GM18499 (cell line): ENCODE data around the gene PAPLN.

ENCODE experiments used
- ATAC-seq: cut with Tn5 transposase; IDR thresholded peaks from one replicate; pipeline ENCODE4 v1.9.1; 2021; ENCODE audit warnings: moderate number of reproducible peaks; ENCODE audit not compliant: insufficient read depth, unreplicated experiment

PAPLN gene

GRCh38 chr14:73243341-73243740 lies 6.0 kb downstream of the PAPLN start:
- no peak for ATAC-seq

- ATAC-seq, result no peak
Measured at GRCh38 chr14:73243748-73244147, 6.4 kb downstream of the PAPLN start.

- ATAC-seq, result no peak
Measured at GRCh38 chr14:73244541-73245290, 7.4 kb downstream of the PAPLN start.

- no peak for ATAC-seq
Measured at GRCh38 chr14:73245480-73246325, 8.4 kb downstream of the PAPLN start.

GRCh38 chr14:73246387-73247150 lies 9.3 kb downstream of the PAPLN start:
- no peak for ATAC-seq

- no peak for ATAC-seq
Measured at GRCh38 chr14:73248108-73248868, 11.0 kb downstream of the PAPLN start.

- ATAC-seq, result no peak
Measured at GRCh38 chr14:73249108-73249507, 11.8 kb downstream of the PAPLN start.

GRCh38 chr14:73249564-73250316 lies 12.4 kb downstream of the PAPLN start:
- ATAC-seq, result no peak

GRCh38 chr14:73250317-73250713 lies 13.0 kb downstream of the PAPLN start:
- ATAC-seq, result no peak

- ATAC-seq, result no peak
Measured at GRCh38 chr14:73250781-73251500, 13.6 kb downstream of the PAPLN start.

GRCh38 chr14:73251516-73252215 lies 14.4 kb downstream of the PAPLN start:
- ATAC-seq, result no peak

GRCh38 chr14:73252491-73253322 lies 15.4 kb downstream of the PAPLN start:
- ATAC-seq, result no peak

GRCh38 chr14:73253323-73253610 lies 16.0 kb downstream of the PAPLN start:
- ATAC-seq, result no peak

GRCh38 chr14:73253721-73254120 lies 16.4 kb downstream of the PAPLN start:
- no peak for ATAC-seq

GRCh38 chr14:73254247-73255004 lies 17.1 kb downstream of the PAPLN start:
- no peak for ATAC-seq

GRCh38 chr14:73255005-73255400 lies 17.7 kb downstream of the PAPLN start:
- ATAC-seq, result no peak

GRCh38 chr14:73255693-73256225 lies 18.5 kb downstream of the PAPLN start:
- no peak for ATAC-seq
